ENCODE data around the gene TRPM1. TPM values are rescaled to one million over a fixed set of nuclear protein-coding genes. Genes with fewer than 3 reads are reported as not detected.

TRPM1 gene
- total and polyA plus RNA-seq, 9 of the 15 experiments (the other 6 are each of a cell fraction or from before 2014, with no cell fraction given), result 0.01 to 0.06 (median 0.03) TPM; not detected in 5

DNA sequence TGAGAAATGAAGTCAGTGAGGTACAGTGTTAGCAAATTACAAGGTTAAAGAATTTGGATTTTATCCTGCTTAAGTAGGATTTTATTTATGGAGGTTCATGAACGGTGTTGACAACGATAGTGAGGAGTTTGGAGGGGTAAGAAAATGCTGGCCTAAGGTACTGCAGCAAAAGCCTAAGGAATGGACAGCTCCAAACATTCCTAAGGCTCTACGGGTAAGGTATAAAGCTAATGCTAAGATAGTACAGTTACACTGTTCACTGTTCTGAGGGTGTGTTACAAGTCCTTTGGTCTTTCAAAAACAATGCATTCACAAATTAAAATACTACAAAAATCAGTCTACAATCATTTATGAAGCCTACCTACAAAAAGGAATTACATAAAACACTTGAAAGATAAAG, 117.4 kb downstream of the TRPM1 start:
- Histone ChIP-seq H3K9me1 (ENCODE audit: control insufficient read depth, insufficient read depth, low read length) (no peaks in the 10 kb centered on the region), H3K27ac (ENCODE audit: extremely low read depth, low read depth, low read length) (no peak overlapping the region), H3K79me2 (ENCODE audit: control insufficient read depth, insufficient read depth, low read length) (no peaks in the 10 kb centered on the region), H3K9me3 (replicated peaks; ENCODE audit: control insufficient read depth, insufficient read depth, low read depth, low read length) (no peaks in the 10 kb centered on the region), H3K36me3 (ENCODE audit: control insufficient read depth, insufficient read depth, low read length) (peaks cover 6% of the 10 kb centered on the region; the same call in 2 of the 3 replicates), H3K4me1 (replicated peaks in 1 of 2; ENCODE audit: control insufficient read depth in 2 of 2, insufficient read depth in 2 of 2, low read length in 2 of 2) (no peaks in the 10 kb centered on the region), H3K4me2 (ENCODE audit: insufficient read depth, low read length) (no peak overlapping the region), H3K9ac (ENCODE audit: insufficient read depth in 1 of 2, low read depth in 2 of 2, low read length in 2 of 2) (no peak overlapping the region), H2AFZ (ENCODE audit: low read depth, low read length) (no peak overlapping the region), H3K27me3 (ENCODE audit: control insufficient read depth in 2 of 2, insufficient read depth in 2 of 2, low read length in 2 of 2) (no peaks in the 10 kb centered on the region), H3K4me3 (no peak overlapping the region), H4K20me1 (replicated peaks; ENCODE audit: control insufficient read depth, insufficient read depth, low read length) (peaks cover 7% of the 10 kb centered on the region; the same call in 1 of the 2 replicates)
- ATAC-seq (no peak), DNase-seq (ENCODE audit: extremely low read depth in 1 of 4, low spot score in 3 of 4) (no peak), FAIRE-seq (no peak)
- in situ Hi-C loops (cut with MboI) (no loop called here), intact Hi-C loops (cut with micrococcal nuclease) (no loop called here)
- POLR2A ChIA-PET, result no interaction called here
- no TSS peak for BruUV-seq (replicated peaks)
- CTCF ChIA-PET (ENCODE audit: low intra/inter-chr PET ratio), result no interaction called here
- 81% methylated on average over 3 of the region's 3 CpGs for WGBS (ENCODE audit: insufficient coverage, low coverage, missing lambda C conversion rate)
- TF ChIP-seq MEIS2 (IDR thresholded peaks at IDR 0.05; ENCODE audit: partially characterized antibody) (no peak), CBX1 (IDR thresholded peaks at IDR 0.05; ENCODE audit: low read depth) (no peak), CBFA2T3 (IDR thresholded peaks at IDR 0.05) (no peak), ZBED1 (IDR thresholded peaks at IDR 0.05) (no peak), OTX1 (CRISPR knock-in tag; IDR thresholded peaks at IDR 0.05) (no peak), TEAD1 (CRISPR knock-in tag; IDR thresholded peaks at IDR 0.05) (no peak), ATF1 (CRISPR knock-in tag; IDR thresholded peaks at IDR 0.05) (no peak), ATF1 (tag; IDR thresholded peaks at IDR 0.05) (no peak), ZNF444 (CRISPR knock-in tag; IDR thresholded peaks at IDR 0.05) (no peak), STAT5A (IDR thresholded peaks at IDR 0.05; ENCODE audit: borderline replicate concordance, low read length) (no peak)
- TF ChIP-seq, protein P1, sequence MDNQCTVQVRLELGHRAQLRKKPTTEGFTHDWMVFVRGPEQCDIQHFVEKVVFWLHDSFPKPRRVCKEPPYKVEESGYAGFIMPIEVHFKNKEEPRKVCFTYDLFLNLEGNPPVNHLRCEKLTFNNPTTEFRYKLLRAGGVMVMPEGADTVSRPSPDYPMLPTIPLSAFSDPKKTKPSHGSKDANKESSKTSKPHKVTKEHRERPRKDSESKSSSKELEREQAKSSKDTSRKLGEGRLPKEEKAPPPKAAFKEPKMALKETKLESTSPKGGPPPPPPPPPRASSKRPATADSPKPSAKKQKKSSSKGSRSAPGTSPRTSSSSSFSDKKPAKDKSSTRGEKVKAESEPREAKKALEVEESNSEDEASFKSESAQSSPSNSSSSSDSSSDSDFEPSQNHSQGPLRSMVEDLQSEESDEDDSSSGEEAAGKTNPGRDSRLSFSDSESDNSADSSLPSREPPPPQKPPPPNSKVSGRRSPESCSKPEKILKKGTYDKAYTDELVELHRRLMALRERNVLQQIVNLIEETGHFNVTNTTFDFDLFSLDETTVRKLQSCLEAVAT (IDR thresholded peaks at IDR 0.05), result no peak
- TF ChIP-seq, protein P2, sequence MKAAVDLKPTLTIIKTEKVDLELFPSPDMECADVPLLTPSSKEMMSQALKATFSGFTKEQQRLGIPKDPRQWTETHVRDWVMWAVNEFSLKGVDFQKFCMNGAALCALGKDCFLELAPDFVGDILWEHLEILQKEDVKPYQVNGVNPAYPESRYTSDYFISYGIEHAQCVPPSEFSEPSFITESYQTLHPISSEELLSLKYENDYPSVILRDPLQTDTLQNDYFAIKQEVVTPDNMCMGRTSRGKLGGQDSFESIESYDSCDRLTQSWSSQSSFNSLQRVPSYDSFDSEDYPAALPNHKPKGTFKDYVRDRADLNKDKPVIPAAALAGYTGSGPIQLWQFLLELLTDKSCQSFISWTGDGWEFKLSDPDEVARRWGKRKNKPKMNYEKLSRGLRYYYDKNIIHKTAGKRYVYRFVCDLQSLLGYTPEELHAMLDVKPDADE (conservative IDR thresholded peaks at IDR 0.05; ENCODE audit: control insufficient read depth, low read depth, low read length), result no peak
